Activated CD8-positive, alpha-beta memory T cell treated with anti-CD3 and anti-CD28 coated beads, Interleukin-2, amount 50 U/mL, for 4 hours (primary cell): ENCODE measurements around the gene FSTL5.
"Not testable (repeated sequence)": the region's sequence is repeated elsewhere in the genome, so short reads cannot be mapped to it uniquely, and the experiment has no call there.

Source experiments
- DNase-seq: peaks from one replicate; pipeline ENCODE4 v3.0.0-alpha.2; 2020

The FSTL5 gene

GRCh38 chr4:162163892-162164759 is at the start of gene FSTL5:
TSS of gene FSTL5 (minus strand) at chr4:162164000. CDS start at chr4:162111396, 52,604 bp downstream.
- no peak for DNase-seq

GRCh38 chr4:162209706-162210105 is 45.9 kb upstream of the FSTL5 start:
- no peak for DNase-seq

GRCh38 chr4:162203478-162203877 is 39.7 kb upstream of the FSTL5 start:
- not testable (repeated sequence) for DNase-seq

- no peak for DNase-seq
These were observed 37.9 kb upstream of the FSTL5 start for GRCh38 chr4:162201673-162202072.

GRCh38 chr4:162170509-162170908 is 6.7 kb upstream of the FSTL5 start:
- no peak for DNase-seq

- DNase-seq = no peak
These were observed 1.2 kb upstream of the FSTL5 start for GRCh38 chr4:162164906-162165510.

GRCh38 chr4:162162672-162163071 is 1.1 kb downstream of the FSTL5 start:
- no peak for DNase-seq

- DNase-seq = no peak
These were observed 6.6 kb downstream of the FSTL5 start for GRCh38 chr4:162157241-162157640.

- no peak for DNase-seq
These were observed 8.8 kb downstream of the FSTL5 start for GRCh38 chr4:162154862-162155540.

GRCh38 chr4:162151850-162152249 is 11.9 kb downstream of the FSTL5 start:
- no peak for DNase-seq

- no peak for DNase-seq
These were observed 12.4 kb downstream of the FSTL5 start for GRCh38 chr4:162151386-162151785.

- no peak for DNase-seq
These were observed 14.2 kb downstream of the FSTL5 start for GRCh38 chr4:162149644-162150043.

GRCh38 chr4:162140051-162140683 is 23.6 kb downstream of the FSTL5 start:
- DNase-seq = no peak

GRCh38 chr4:162139412-162139811 is 24.4 kb downstream of the FSTL5 start:
- DNase-seq = no peak

- no peak for DNase-seq
These were observed 32.5 kb downstream of the FSTL5 start for GRCh38 chr4:162131256-162131655.

GRCh38 chr4:162126729-162127128 is 37.1 kb downstream of the FSTL5 start:
- no peak for DNase-seq

- no peak for DNase-seq
These were observed 46.7 kb downstream of the FSTL5 start for GRCh38 chr4:162117051-162117450.

- DNase-seq = no peak
These were observed 47.6 kb downstream of the FSTL5 start for GRCh38 chr4:162116095-162116779.

- no peak for DNase-seq
These were observed 48.5 kb downstream of the FSTL5 start for GRCh38 chr4:162115333-162115732.

- no peak for DNase-seq
These were observed 52.7 kb downstream of the FSTL5 start for GRCh38 chr4:162111078-162111477.

- DNase-seq = no peak
These were observed 59.2 kb downstream of the FSTL5 start for GRCh38 chr4:162104459-162105124.

- DNase-seq = not testable (repeated sequence)
These were observed 59.9 kb downstream of the FSTL5 start for GRCh38 chr4:162103908-162104307.
